GM19467 (cell line): ENCODE data around the gene MYO10.
"Not testable (repeated sequence)": the region's sequence is repeated elsewhere in the genome, so short reads cannot be mapped to it uniquely, and the experiment has no call there.

ENCODE experiments used
- ATAC-seq: cut with Tn5 transposase; IDR thresholded peaks from one replicate; pipeline ENCODE4 v1.9.1; 2021; ENCODE audit warnings: mild to moderate bottlenecking, moderate library complexity; ENCODE audit not compliant: unreplicated experiment

Gene MYO10

DNA sequence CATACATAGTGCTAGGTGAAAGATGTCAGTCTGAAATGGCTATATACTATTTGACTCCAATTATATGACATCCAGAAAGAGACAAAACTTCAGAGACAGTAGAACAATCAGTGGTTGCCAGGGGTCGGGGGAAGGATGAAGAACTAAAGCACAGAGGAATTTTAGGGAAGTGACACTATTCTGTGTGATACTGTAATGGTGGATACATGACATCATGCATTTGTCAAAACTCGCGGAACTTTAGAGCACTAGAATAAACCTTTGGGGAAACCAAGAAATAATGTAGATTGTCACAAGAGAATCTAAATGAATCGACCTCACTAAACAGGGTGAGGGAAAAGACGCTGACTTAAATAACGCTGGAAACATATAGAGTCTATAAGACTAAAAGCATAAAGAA, 212.3 kb downstream of the MYO10 start:
- ATAC-seq: no peak

DNA sequence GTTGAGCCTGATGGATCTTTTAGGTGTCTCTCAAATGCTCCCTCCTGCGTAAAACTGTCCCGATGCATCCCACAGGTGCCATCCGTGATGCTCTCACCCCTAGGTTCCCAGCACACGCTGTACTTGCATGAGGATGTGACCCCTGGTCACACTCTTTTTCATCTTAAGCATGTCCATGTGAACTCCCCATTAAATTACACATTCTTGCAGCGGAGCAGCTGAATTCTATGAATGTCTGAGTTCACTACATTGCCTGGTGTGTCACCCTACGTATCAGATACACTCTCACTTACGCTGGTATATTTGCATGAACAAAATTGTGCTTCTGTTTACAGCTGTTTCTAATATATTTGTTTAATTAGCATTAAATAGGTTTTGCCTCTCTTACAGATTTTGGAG, 214.0 kb downstream of the MYO10 start:
- no peak for ATAC-seq

DNA sequence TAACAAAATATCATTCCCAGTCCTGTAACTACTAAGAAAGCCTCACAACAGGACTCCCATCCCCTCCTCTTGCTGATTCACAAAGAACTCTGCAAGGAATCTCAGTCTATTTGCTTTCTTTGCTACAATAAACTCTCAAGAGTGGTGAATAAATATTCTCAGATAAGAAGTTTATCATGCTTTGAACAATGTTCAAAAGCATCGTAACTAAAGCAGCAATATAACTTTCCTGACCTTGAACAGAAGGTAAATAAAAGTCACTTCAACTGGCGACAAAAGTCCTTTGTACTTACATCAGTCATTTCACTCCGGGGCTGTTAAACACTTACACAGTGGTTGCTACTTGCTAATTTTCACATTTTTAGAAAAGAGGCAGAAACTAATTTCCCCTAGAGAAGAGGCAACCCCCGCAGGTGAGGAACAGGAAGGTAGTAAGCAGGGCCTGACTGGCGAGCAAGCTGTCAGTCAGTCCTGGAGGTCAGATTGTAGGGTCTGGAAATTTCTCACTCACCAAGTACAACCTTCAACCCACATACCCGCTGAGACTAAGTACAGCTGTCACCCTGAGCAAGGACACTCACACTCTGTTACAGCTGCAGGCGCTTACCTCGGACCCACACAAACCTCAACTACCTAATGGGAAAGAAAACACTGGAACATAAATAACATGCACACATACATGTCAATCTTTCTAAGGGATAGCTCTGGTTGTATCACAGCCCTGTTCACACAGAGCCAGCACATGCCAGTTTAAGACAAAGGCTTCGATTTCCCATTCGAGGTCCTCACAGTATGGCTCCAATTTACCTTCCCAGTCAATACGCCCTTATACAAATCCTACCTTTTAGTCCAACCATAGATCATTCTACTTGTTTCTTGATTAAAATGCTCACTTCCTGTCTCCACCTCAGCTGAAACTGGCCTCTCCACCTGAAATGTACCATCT, 214.7 kb downstream of the MYO10 start:
- no peak for ATAC-seq

DNA sequence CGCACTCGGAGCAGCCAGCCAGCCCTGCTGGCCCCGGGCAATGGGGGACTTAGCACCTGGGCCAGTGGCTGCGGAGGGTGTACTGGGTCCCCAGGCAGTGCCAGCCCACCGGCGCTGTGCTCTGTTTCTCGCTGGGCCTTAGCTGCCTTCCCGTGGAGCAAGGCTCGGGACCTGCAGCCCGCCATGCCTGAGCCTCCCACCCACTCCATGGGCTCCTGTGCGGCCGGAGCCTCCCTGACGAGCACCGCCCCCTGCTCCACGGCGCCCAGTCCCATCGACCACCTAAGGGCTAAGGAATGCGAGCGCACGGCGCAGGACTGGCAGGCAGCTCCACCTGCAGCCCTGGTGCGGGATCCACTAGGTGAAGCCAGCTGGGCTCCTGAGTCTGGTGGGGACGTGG, 218.1 kb downstream of the MYO10 start:
- ATAC-seq: not testable (repeated sequence)

DNA sequence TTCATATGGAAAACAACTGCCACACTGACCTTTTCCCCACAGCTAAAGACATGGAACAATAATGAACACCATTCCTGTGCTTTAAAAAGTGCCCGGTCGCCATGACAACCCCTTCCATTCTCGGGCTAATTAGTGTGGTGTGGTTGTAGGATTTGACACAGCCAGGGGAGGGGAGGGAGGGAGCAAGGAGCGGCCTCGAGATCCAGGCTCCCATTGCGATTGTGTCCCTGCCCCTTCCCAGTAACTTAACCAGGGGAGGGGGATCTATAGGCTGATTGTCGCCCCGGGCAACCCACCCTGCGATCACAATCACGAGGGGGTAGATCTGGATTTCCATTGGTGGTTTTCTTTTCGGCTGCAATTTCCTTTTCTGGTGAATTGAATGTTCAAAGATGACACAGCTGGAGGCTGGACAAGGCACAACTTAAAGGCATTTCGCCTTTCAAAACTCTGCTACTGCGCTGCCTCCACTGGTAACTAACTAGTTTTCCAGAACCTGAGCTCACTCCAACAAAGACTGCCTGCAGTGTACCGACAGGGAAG, 222.6 kb downstream of the MYO10 start:
- no peak for ATAC-seq

DNA sequence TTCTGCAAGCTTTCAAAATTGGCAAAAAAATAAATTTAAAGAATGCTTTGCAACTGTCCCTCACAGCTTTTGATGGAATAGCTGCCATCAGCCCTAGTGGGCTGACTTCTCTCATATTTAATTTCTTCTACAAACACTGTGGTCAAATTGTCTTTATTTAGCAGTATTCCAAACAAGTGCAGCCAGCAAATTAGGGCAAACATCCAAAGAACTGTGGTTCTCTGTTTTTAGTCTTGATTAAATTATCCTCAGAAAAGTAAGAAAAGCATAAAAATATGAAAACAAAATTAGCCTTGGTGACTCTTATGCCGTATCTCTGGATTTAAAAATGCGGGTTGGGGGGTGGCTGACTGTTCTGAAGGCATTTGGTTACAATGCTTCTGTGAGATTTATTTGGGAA, 223.5 kb downstream of the MYO10 start:
- ATAC-seq: no peak

DNA sequence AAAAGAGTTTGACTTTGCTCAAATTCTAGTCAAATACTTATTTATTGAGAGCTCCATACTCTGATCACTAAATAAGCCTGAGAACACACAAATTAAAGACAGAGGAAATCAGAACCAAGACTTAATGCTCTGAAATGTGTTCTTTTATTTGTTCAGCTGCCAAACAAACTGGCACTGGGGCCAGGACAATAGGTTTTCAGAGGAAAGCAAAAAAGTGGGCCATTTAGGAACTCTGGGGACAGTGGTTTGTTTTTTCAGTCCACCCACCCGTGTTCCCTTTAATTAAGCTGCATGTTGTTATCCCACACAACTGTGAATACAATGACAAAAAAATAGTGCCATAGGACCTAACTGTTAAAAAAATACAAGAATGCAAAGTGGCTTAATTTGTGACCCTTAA, 223.9 kb downstream of the MYO10 start:
- no peak for ATAC-seq

DNA sequence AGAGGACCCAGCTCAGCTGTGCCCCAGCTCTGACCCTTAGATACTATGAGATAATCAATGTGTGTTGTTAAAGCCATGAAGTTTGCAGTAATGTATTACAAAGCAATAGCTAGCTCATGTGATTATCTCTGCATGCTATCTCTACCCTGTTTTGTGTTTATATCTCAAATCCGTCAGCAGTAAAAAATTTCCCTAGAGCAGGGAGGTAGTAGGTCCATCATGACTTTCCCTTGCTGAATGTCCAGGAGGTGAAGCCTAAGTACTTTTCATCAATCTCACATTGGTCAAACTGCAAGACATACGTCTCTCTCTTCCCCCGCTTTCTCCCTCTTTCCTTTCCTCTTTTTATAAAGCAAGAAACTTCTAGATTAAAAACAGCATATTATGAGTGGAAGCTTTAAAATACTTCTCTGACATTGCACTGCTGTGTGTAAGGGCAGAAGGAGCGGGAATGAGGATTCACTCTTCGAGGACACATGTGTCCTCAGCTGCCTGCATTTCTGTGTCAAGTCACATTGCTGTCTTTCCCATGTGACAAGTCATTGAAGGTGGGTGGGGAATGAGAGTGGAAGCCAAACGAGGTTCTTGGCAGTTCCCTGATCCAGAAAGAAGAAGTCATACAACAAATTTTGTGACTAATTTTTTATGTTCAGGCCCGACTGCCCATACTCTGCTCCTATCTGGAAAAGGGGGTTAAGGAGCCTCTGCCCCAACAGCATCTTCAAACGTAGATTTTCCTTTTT, 226.2 kb downstream of the MYO10 start:
- ATAC-seq: no peak

DNA sequence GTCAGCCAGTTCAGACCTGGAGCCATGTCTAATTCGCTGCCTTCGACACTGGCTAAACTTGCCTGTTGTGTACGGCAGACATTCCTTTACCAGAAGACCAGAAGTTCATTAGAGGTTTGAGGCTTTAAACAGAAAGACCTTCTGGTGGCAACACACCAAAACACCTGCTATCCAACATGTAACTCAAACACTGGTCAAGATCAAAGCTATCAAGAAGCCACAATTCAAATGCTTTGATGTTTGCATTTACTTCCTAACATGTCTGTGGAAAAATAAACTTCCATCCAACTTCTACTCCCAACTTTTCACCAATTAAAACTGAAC, 228.3 kb downstream of the MYO10 start:
- ATAC-seq: no peak

DNA sequence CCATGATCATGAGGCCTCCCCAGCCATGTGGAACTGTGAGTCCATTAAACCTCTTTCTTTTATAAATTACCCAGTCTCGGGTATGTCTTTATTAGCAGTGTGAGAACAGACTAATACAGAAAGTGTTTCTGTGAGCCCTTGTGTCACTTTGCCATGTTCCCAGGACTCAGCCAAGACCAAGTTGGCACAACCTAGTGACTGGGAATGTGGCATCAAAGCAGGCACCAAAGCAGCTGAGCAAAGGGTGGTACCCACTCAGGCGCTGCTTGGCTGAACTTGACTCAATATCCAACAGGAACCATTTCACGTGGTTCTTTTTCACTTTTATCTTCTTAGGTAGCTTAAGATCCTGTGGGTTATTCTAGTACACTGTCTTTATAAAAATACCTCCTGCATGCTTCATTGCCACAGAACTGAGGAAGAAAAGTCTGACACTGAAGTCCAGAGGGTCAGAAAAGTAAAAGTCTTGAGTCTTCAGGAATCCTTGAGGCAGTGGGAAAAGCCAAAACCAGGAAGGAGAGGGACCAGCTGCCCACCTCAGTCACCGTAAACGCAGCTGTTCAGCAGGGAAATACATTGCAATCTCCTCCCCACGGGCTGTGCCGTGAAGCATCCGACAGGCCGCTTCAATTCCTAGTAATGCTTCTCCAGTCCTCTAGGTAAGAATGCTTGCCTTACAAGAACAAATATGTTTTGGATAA, 228.8 kb downstream of the MYO10 start:
- no peak for ATAC-seq

DNA sequence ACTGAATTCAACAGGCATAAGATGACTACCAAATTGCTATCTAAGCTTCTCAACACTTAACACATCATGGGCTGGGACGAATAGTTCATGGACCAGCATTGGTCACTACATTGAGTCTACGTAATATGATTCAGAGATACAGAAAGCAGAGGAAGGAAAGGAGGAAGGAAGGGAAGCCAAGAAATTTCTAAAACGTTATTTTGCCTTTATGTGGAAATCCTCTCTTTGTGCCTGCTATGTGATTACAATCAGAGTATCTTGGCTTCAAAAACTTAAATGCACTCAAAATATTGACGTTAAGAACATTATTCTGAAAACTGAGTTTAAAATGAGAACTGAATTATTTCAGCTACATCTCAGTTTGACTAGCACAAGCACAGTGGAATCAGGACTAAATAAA, 231.1 kb downstream of the MYO10 start:
- ATAC-seq: no peak

DNA sequence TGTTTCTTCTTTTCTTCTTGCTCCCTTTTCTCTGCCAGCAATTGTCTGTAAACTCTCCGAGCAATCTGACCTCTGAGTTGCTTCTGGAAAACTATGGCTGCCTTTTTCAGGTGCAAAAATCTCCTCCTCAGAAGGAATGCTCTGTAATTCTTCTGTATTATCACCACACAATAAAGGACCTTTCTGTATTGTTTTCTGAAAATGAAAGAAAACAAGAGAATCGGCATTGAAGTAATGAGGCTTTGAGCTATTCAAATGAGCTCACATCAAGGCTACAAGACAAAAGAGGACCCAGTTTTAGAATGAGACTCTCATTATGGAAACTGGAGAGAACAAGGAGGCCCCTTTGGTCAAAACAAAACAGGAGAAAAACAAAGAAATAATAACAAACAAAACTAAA, 233.1 kb downstream of the MYO10 start:
- ATAC-seq: no peak

DNA sequence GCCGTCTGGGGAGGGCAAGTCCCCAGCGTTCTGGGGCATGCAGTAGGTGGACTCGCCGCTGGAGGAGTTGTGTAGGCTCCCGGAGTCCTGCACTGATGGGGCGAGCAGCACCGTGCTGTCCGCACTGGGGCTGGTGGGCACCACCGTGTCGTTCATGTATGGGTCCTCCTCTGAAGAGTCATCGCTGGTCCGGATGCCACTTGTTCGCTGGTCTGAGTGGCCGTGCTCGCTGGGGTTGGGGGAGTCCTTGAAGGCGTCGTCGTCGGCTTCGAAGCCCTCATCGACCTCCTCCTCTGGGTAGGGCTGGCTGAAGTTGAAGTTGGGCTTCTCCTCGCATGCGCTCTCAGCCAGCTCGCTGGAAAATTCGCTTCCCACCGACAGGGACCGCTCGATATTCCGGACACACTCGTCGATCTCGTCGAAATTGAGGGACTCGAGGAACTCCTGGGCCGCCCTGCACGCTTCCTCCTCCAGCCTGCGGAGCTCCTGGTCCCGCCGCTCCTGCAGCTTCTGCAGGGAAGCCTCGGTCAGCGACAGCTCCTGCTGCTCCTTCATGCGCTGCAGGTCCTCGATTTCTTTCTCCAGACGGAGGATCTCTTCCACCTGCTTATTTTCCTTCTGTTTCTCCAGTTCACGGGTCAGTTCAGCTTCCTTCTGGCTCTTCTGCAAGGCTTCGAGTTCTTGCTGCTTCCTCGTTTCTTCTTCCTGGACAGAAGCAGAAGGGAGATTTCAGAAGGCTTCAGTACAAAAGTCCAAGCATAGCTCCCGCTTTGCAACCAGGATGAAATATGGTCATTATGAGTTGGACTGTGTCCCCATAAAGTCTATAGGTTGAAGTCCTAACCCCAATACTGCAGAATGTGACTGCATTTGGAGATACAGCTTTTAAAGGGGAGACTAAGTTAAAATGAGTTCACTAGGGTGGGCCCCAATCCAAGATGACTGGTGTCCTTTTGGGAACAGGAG, 234.7 kb downstream of the MYO10 start:
- no peak for ATAC-seq

DNA sequence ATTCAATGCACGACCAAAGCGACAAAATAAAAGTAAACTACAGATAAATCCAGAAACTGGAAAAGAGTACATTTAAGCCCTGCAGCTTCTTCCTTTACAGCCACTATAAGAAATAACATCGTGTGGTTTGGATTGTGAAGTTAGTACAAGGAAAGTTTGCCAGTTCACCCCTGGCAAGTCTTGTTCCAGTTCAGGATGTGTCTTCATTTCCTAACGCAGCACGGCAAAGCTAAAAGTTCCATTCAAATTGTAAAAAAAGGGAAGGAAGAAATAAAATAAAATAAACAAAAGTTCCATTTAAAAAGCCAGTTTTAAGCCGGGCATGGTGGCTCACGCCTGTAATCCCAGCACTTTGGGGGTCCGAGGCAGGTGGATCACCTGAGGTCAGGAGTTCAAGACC, 236.0 kb downstream of the MYO10 start:
- no peak for ATAC-seq

DNA sequence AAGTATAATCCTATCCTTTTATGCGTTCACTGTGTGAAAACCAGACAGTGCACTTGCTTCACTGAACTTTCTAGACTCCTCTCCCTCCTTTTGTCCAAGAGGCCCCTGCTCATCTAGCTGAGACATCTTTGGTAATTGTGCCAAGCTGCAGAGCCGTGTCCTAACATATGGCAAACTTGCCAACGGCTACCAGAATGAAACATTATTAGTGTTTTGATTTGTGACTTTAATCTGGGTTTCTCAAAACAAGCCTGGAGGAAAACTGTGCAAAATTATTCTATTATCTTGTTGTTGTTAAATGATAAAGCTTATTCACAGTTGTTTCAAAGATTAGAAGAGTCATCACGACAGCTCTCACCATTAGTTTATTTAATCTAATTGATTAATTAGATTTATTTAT, 240.3 kb downstream of the MYO10 start:
- ATAC-seq: no peak

DNA sequence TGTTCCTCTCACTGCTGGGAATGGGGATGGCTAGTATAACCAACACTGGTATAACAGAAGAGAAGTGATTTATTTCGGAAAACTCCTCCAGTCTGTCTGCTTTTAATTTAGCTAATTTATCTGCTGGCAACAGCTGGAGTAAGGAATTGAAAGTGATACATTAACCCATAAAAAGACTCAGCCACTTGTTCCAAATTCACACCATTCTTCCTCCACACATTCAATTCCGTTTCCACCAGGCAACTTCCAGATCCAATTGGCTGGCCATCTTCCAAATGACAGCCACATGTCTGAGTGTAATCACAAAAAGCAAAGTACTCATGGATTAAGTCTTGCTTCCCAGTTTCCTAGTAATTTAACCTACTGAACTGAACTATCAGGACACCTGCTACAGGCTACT, 242.2 kb downstream of the MYO10 start:
- ATAC-seq: no peak

DNA sequence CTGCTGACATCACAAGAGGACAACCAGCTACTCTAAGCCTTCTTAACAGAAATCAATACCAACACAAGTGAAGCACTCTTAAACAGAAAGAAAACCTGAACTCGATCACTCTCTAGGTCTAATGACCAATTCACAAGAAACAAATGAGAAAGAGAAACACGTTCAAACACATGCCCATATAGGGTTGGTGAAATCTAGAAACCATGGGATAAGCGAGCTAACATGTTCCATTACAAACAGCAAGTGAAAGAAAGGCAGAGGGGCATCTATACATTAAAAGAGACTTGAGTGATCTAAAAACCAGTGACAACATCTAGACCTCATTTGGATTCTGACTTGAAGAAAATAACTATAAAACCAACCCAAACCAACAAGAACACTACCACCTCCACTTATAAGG, 244.4 kb downstream of the MYO10 start:
- ATAC-seq: no peak

DNA sequence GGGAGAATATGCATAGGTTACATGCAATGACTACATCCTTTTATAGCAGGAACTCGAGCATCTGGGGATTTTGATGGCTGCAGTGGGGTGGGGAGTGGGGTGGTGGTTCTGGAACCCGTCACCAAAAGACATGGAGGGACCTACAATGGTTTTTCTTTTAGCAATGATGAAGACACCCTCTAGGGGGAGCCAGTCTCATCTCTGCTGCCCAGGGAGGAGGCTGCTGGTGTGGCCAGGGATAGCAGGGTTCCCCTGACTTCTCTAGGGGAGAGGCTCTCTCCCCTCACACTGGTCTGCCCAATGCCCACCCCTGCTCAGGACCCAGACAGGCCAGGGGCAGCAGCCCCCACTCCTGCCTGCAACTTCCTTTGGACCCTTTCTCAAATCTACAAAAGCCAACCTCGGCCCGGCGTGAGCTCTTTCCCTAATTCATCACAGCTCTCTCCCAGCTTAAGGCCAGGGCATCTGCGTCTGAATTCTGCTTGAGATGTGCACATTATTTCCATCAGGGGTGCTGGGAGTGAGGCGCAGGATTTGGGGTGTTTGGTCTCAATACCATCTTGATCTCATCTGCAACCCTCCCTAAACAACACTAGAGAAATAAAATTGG, 245.7 kb downstream of the MYO10 start:
- peak; percentile 89 for ATAC-seq

DNA sequence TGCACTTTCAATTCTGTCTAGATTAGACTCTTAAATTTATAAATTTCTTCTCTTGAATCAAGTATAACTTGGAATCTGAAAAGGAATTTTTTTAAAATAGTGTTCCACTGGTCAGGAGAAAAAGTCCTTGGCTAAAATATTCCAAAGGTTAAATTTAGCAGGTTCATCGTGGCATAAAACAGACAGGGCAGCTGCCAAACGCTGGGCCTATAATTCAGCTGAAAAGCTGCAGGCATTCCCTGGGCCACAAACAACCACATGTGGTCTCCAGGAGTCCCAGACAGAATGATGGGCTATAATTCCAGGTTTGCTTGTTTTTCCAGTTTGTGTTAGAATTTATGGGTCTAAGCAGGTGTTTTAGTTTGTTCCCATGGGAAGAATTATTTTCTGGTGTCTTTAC, 248.2 kb downstream of the MYO10 start:
- ATAC-seq: no peak

DNA sequence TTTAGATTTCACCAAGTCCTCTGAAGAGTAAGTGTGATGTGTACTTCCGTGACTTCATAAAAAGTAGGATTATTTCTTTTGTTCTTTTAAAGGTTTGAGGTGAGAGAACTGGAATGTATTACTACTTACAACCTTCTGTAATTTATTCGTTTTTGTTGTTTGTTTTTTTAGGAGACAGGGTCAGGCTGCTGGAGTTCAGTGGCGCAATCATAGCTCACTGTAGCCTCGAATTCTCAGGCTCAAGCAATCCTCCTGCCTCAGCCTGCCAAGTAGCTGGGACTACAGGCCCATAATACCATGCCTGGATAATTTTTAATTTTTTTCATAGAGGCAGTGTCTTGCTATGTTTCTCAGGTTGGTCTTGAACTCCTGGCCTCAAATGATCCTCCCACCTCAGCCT, 251.0 kb downstream of the MYO10 start:
- no peak for ATAC-seq
